GM12875 (cell line): Measurements from ENCODE around the gene PSTPIP1.

Source experiments
- H3K4me3 ChIP-seq: one replicate; pipeline ENCODE4 v1.5.1; 2011; ENCODE audit warnings: low read depth, low read length, control low read depth
- TF ChIP-seq, protein P1 (sequence below): IDR thresholded peaks from 2 replicates; pipeline ENCODE4 v1.5.1; 2011; ENCODE audit warnings: low read depth, mild to moderate bottlenecking, control low read depth, inconsistent platforms, low read length, moderate library complexity, borderline replicate concordance; ENCODE audit not compliant: insufficient read depth

PSTPIP1 gene

DNA sequence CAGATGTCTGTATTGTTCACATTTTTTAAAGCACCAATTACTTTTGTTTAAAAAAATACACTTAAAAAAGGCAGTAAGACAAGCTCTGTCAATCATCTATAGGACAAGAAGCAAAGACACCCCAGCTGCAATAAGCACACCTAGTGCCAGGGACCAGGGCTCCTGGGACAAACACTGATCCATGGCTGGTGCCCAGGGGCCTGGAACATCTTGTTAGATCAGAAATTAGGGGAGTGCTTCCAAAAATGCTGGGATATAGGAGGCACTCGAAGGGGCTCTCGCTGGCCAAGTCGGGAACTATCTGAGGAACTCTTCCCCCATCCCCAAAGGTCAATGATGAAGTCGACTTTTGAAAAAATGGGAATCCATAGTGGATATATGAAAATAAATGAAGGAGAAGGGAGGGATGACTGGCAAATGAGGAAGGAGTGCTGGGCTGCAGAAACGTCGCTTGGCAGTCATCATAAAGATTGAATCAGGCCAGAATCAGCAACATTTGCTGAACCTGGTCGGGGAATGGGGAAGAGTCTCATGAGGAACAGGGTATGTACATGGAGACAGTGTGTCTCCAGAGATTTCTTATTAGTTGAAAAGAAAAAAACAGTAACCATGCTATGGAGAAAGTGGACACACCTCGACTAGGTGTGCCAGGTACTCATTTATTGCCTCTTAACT lies 47.5 kb downstream of the PSTPIP1 start:
- H3K4me3 ChIP-seq: no peak overlapping the region
- TF ChIP-seq, protein P1, sequence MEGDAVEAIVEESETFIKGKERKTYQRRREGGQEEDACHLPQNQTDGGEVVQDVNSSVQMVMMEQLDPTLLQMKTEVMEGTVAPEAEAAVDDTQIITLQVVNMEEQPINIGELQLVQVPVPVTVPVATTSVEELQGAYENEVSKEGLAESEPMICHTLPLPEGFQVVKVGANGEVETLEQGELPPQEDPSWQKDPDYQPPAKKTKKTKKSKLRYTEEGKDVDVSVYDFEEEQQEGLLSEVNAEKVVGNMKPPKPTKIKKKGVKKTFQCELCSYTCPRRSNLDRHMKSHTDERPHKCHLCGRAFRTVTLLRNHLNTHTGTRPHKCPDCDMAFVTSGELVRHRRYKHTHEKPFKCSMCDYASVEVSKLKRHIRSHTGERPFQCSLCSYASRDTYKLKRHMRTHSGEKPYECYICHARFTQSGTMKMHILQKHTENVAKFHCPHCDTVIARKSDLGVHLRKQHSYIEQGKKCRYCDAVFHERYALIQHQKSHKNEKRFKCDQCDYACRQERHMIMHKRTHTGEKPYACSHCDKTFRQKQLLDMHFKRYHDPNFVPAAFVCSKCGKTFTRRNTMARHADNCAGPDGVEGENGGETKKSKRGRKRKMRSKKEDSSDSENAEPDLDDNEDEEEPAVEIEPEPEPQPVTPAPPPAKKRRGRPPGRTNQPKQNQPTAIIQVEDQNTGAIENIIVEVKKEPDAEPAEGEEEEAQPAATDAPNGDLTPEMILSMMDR: no peak

DNA sequence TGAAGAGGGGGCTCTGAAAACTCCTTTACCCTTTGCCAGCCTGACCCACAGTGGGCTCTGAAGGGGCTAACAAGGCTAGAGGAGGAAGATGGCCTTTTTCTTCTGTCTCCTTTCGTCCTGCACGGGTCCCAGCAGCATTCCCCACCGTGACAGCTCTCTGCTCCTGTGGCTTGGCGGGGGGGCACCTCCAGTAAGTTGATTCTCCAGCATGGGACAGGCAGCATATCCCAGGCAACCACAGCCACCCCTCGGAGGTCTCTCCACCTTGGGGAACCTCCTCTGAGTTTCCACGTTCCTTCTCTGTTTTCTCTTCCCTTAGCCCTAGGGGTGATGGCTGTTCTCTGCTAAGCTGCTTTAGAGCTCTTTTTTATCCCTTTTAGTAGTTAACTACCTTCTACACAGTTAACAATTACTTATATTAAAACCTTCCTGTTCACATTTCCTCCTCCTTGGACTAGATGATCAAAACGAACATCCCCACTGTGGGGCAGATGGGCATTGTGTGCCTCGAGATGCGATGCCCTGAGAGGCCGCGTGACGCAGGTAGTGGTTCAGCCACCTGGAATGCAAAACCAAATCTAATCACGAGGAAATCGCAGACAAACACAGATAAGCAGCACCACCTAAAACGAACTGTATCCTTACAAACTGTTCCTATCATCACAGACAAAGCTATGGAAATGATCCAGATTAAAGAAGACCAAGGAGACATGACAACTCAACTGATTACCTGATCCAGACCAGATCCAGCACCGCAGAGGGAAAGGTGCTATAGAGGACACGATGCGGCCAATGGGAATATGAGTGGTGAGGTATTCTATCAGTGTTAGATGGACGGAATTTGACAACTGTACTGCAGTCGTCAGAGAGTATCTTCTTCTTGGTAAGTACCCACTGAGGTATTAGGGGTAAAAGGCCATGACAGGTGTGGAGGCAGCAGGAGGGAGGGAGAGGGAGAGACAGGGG lies 48.3 kb downstream of the PSTPIP1 start:
- H3K4me3 ChIP-seq: no peak overlapping the region
- TF ChIP-seq, protein P1: no peak

DNA sequence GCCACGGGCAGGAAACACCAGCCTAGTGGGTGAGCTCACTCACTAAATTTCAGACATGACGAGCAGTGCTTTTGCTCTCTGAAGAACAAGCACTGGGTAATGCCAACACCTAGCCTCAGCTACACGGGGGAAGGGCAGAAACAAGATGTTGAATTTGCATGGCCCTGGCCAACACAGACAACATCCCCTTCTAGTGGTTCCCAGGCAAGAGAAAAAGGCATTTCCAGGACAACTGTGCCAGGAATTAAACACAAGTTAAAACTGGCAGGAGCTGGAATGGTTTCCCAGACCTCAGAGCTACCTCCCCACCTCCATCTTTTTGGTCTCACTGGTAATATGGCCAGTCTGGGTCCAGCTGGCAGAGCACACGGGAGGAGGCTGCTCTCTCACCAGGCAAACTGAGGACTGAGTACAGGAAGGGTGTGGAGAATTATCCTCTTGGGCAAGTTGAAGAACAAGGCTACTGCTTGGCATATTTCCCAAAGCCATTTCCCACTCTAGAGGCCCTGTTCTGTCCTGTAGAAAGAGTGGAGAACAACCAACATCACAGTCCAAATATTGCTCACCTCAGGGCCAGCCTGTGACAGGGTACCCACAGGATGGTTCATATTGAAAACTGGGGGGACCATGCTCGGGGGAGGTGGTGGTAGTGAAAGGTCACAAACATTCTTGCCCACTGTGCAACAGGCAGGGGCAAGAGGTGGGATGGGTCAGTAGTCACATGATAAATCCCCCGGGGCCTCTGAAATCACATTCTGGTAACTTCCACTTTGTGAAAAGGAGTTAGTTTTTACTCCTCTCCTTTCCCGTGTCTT lies 49.5 kb downstream of the PSTPIP1 start:
- TF ChIP-seq, protein P1: no peak
- no peak overlapping the region for H3K4me3 ChIP-seq

DNA sequence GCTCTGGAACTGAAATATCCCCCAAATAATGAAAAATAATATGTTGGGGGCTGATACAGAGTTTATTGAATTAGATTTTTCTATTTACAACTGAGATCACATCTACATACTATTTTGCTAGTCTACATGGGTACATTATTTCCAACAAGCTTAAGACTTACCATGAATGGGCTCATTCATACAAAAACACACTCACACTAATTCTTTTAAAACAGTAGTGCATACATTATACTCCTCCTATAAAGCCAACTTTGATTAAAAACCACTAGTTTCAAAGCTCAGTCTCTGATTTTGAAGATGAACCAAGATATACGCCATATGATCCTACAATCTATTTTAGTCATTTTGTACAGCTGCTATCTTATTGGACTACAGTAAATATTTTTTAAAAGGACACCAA lies 51.1 kb downstream of the PSTPIP1 start:
- H3K4me3 ChIP-seq: no peak overlapping the region
- TF ChIP-seq, protein P1: no peak

DNA sequence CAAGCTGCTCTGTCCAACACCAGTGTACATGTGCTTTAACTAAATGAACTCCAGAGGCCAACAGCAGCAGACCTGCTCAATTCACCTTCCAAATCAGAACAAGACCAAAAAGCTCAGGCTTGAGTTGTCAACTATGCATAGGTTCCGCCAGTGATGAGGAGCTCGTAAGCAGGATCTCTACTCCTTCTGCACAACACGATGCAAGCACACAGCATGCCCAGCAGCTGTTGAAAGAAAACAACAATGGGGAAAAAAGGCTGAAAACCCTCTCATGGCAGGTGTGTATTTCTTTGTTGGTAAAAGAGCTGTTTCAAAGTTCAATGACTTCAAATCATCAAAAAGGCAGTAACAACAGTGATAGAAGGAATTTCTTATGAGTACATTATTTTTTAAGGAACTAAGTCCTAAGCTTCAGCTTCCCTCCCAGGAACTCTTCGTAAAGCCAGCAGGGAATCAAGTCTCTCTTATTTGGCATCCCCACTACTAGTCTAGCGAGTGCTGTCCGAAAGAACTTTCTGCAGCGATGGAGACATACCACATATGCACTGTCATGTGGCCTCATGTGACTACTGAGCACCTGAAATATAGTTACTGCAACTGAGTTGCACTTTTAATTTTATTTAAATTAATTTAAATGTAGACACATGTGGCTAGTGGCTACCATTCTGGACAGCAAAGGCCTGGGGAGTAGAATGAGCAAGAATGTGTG lies 51.9 kb downstream of the PSTPIP1 start:
- no peak overlapping the region for H3K4me3 ChIP-seq
- TF ChIP-seq, protein P1: no peak

DNA sequence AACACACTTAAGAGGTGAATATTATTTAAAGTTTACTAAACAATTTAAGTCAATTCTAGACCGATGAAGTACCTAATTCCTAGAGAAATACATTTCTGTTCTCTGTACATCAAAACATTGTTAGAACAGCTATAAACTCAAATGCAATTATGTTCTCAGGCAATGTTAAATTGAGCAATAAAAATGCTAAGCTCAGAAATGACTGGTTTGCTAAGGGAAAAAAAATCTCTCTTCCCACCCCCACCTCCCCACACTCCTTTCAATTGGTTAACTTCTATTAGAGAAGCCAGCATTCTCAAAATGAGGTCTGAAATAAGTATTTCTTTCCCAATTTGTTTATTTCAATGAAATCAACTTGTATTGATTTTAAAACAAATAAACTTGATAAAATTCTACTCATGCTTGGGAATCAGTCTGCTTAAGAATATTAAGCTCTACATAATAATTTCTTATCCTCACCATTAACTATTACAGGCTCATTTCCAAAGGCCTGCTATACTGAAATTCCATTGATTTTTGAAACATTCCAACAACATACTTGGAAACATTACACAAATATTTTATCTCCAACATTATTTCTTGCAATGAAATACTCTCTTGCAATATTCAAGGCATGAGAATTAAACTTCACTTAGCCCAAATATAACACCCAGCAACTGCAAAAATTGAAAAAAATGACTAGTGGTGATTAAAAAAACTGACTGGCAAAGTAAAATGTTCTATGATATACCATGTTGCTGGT lies 53.4 kb downstream of the PSTPIP1 start:
- TF ChIP-seq, protein P1: no peak
- H3K4me3 ChIP-seq: no peak overlapping the region
